GM18517 (cell line): ENCODE data around the gene ACTN1.

Experiments
- ATAC-seq: cut with Tn5 transposase; IDR thresholded peaks from one replicate; pipeline ENCODE4 v1.9.1; 2021; ENCODE audit warnings: mild to moderate bottlenecking, moderate library complexity; ENCODE audit not compliant: unreplicated experiment

ACTN1 gene

GRCh38 chr14:68951800-68952530, 27.1 kb downstream of the ACTN1 start:
- no peak for ATAC-seq

DNA sequence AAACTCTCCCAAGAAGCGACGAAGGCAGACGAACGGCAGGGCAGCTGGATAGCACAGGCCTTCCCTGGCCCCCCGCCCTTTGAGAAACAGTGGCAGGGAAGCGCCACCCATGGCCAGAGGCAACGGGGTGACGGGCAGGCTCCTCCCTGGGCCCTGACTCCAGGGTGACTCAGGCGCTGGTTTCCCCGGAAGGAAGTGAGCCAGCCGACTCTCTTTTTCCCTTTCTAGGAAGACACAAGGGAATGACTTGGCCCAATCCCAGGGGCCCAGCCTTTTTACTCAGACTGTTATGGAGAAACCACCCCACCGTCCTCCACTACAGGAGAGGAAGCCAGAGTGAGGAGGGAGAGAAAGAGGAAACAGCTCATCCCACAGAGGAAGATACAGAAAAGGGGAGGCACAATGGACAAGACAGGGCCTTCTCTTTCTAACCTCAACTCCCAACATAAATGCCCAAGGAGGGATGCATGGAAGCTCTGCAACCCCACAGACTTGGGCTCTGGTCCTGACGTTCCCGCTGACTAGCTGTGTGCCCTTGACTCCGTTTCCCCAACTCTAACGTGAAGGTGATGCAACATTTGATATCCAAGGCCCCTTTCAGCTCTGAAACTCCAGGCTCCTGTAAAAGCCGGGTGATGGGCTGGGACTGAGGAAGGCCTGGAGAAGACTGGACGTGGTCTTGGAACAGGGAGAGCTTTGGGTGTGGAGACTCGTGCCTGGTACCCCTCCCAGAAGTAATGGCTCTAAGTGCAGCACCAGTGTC, 27.9 kb downstream of the ACTN1 start:
- ATAC-seq: no peak

GRCh38 chr14:68950111-68950510, 29.0 kb downstream of the ACTN1 start:
- ATAC-seq: no peak

DNA sequence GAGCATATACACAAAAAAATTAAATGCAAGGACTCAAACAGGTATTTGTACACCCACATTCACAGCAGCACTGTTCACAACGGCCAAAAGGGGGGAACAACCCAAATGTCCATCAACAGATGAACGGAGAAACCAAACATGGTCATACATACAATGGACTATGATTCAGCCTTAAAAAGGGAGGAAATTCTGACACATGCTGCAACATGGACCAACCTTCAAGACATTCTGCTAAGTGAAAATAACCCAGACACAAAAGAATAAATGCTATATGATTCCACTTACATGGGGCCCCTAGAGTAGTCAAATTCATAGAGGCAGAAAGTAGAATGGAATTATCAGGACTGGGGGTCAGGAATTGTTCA, 29.5 kb downstream of the ACTN1 start:
- no peak for ATAC-seq

DNA sequence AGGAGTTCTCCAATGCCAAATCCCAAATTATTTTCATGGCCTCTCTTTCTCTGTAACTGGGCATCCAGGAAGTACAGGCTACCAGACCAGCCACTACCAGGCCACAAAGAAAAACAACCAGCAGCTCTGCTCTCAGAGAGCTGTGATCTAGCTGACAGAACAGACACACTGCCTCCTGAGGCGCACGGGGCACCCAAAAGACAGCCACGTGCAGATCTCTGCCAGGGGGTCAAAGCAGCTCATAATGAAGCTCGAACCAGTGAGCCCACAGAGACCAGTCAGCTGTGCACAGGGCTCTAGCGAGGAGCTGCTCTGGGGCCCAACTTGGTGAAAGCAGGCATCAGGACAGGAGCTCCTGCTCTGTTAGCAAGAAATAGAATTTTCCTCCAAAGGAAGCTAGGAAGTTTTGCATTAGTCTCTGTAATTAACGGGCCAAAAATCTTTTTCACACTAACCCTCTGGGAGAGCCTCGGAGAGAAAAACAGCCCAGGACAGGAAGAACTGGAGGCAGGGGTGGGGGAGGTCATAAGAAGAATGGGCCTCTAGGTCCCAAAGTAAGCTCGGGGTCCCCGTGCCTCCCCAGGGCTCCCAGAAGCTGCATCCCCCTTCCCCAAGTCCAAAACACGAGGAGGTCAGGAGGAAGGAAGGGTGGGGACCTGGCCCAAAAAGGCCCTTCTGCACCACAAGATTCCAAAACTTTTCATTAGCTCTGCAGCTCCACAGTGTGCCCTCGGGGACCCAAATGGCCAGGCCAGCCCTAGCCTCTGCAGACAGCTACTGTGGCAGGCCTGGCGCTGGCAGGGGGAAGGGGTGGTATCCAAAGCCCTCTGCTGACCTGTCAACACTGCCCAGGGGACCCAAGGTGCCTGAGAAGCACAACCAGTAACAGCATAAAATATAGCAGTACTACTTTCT, 30.2 kb downstream of the ACTN1 start:
- no peak for ATAC-seq

DNA sequence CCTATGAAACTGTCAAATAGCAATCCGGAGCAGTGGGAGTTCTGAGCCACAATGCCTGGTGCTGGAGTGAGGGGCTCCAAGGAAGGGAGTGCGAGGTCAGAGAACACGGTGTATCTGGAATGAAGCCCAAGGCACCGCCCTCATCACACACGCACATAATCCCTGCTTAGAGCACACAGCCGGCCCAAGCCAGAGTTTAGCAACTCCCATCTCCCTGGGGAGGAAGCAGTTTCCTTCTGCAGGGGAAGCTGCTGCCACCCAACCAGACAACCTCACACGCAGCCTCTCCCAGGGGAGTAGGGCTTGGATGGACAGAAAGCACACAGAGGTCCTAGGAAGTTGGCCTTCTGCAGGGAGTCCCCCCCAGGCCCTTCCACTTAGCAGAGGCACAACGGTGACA, 31.3 kb downstream of the ACTN1 start:
- no peak for ATAC-seq

GRCh38 chr14:68946489-68946822, 32.6 kb downstream of the ACTN1 start:
- ATAC-seq: no peak

- no peak for ATAC-seq
These were observed 33.3 kb downstream of the ACTN1 start for GRCh38 chr14:68945585-68946488.

- no peak for ATAC-seq
These were observed 33.9 kb downstream of the ACTN1 start for GRCh38 chr14:68945190-68945584.

GRCh38 chr14:68944162-68944561, 34.9 kb downstream of the ACTN1 start:
- ATAC-seq: no peak

DNA sequence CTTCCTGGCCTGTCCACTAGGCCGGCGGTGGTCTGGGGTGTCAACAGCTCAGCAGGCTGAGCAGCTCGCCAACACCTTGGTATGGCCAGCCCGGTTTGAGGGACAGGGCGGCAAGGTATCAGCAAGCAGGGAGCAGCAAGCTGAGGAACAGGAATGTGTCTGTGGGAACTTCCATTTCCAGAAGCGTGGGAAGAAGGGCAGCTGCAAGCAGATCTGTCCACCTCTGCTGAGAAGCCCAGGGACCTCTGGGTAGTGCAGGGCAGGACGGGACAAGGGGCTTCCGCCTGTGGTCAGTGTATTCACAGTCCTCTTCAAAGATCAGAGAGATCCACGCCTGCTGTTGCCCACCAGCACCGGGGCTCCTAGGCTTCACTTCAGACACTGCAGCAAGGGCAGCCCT, 36.0 kb downstream of the ACTN1 start:
- ATAC-seq: no peak

- ATAC-seq: no peak
These were observed 36.6 kb downstream of the ACTN1 start for GRCh38 chr14:68942296-68943035.

- no peak for ATAC-seq
These were observed 37.3 kb downstream of the ACTN1 start for GRCh38 chr14:68941820-68942219.

DNA sequence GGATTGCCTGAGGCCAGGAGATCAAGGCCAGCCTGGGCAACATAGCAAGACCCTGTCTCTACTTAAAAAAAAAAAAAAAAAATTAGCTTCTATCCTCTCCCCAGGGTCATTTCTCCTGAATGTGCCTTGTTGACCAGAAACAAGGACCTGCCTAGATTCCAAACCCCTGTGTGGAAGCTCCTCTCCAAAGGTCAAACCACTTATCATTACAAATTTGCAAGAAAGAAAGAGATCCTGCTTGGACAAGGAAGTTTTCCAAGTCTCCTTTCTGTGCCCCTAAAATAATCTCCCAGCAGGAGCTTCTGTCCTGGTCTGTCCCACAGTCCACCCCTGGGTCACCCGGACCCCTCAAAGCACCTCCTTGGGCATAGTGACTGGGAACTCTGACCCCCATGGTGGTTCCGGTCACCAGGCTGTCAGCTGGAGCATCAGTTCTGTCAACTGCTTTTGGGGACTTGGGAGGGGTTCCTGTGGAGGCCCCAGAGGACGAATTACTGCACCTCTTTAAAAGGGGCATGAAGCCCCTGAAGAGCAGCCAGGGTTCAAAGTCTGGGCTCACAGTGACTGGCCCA, 38.4 kb downstream of the ACTN1 start:
- ATAC-seq: no peak

- ATAC-seq: no peak
These were observed 39.0 kb downstream of the ACTN1 start for GRCh38 chr14:68939893-68940613.

- no peak for ATAC-seq
These were observed 39.8 kb downstream of the ACTN1 start for GRCh38 chr14:68939181-68939892.

- ATAC-seq: no peak
These were observed 40.6 kb downstream of the ACTN1 start for GRCh38 chr14:68938271-68939150.
